Ascending aorta (tissue), 2 donors: Measurements from ENCODE around the gene TRIM60. TPM values are rescaled to one million over a fixed set of nuclear protein-coding genes. Genes with fewer than 3 reads are reported as not detected.
"Not testable (repeated sequence)": the region's sequence is repeated elsewhere in the genome, so short reads cannot be mapped to it uniquely, and the experiment has no call there.

ENCODE experiments used
- DNase-seq, 2 donors: peaks; one replicate each; pipeline ENCODE4 v3.0.0-alpha.2; 2019; ENCODE audit warnings: low spot score in 2 of 2
- H3K27ac ChIP-seq, 2 donors: fragments of 200-600 bp; sonication (generic); one replicate each; pipeline ENCODE4 v1.5.1; 2016 to 2017; ENCODE audit warnings: mild to moderate bottlenecking in 1 of 2
- H3K27me3 ChIP-seq: fragments of 200-600 bp; sonication (generic); one replicate; pipeline ENCODE4 v1.5.1; 2017
- H3K36me3 ChIP-seq, 2 donors: fragments of 200-600 bp; sonication (generic); one replicate each; pipeline ENCODE4 v1.5.1; 2016
- H3K4me1 ChIP-seq, 2 donors: fragments of 200-600 bp; sonication (generic); one replicate each; pipeline ENCODE4 v1.5.1; 2016 to 2017; ENCODE audit warnings: mild to moderate bottlenecking in 1 of 2
- H3K4me3 ChIP-seq, 2 donors: fragments of 200-600 bp; sonication (generic); one replicate each; pipeline ENCODE4 v1.5.1; 2016 to 2017; ENCODE audit warnings: mild to moderate bottlenecking in 1 of 2
- H3K9me3 ChIP-seq, 2 donors: fragments of 200-600 bp; sonication (generic); one replicate each; pipeline ENCODE4 v1.5.1; 2016
- intact Hi-C: fragments of 100-400 bp; cut with DNase I; formaldehyde crosslinking; loops from one replicate; pipeline ENCODE4 v1.15.1; 2023
- total RNA-seq: library from RNA; depleted of rRNA; stranded (reverse); fragments of >200 nt; gene quantifications from one replicate; pipeline ENCODE4 v1.1.0, GENCODE V29; 2016
- TF ChIP-seq, protein P1 (sequence below), 3 experiments: fragments of 200-600 bp in 2 of 3; fragments of 450-650 bp in 1 of 3; sonication (generic) in 2 of 3; IDR thresholded peaks; one replicate each; pipeline ENCODE4 v1.5.1; 2016 to 2019; ENCODE audit warnings: antibody characterized with exemption in 3 of 3, mild to moderate bottlenecking in 1 of 3, moderate library complexity in 1 of 3

Gene TRIM60
- total RNA-seq, 1 donor from 2014 or later: not detected

DNA sequence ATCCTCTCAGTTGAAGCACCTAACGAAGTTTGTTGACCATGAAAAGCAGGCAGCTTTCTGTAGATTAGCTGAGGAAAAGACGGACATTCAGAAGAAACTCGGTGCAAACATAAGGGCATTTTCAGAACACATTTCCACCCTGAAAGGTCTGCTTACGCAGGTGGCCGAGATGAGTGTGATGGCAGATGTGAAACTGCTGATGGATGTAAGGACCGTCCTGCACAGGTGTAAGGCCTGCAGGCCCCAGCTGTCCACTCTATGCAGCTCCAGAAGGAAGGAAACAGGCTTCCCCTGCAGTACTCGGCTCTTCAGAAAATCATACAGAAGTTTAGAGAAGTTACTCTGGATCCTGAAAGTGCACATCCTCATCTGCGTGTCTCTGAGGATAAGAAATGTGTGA lies 20.8 kb upstream of the TRIM60 start:
- no peak overlapping the region for H3K27ac ChIP-seq
- H3K9me3 ChIP-seq: no peaks in the 10 kb centered on the region
- no peaks in the 10 kb centered on the region for H3K36me3 ChIP-seq
- H3K4me1 ChIP-seq: no peaks in the 10 kb centered on the region
- TF ChIP-seq, protein P1, sequence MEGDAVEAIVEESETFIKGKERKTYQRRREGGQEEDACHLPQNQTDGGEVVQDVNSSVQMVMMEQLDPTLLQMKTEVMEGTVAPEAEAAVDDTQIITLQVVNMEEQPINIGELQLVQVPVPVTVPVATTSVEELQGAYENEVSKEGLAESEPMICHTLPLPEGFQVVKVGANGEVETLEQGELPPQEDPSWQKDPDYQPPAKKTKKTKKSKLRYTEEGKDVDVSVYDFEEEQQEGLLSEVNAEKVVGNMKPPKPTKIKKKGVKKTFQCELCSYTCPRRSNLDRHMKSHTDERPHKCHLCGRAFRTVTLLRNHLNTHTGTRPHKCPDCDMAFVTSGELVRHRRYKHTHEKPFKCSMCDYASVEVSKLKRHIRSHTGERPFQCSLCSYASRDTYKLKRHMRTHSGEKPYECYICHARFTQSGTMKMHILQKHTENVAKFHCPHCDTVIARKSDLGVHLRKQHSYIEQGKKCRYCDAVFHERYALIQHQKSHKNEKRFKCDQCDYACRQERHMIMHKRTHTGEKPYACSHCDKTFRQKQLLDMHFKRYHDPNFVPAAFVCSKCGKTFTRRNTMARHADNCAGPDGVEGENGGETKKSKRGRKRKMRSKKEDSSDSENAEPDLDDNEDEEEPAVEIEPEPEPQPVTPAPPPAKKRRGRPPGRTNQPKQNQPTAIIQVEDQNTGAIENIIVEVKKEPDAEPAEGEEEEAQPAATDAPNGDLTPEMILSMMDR (IDR thresholded peaks at IDR 0.05): no peak
- no peak overlapping the region for H3K4me3 ChIP-seq
- DNase-seq: no peak
- H3K27me3 ChIP-seq: no peaks in the 10 kb centered on the region
- intact Hi-C loops: no loop called here

DNA sequence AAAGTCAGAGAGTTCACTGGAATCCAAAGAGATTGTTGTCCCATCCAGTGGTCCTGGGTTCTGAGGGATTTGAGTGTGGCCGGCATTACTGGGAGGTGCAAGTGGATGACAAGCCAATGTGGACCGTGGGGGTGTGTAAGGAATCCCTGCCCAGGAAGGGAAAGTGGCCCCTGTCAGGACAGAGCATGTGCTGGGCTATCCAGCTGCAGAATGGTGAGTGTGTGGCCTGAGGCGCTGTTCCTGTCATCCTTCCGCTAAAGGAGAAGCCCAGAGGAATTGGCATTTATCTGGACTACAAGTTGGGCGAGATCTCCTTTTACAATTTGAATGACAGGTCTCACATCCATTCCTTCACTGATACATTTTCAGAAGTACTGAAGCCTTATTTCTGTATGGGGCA lies 20.4 kb upstream of the TRIM60 start:
- H3K27ac ChIP-seq: no peak overlapping the region
- TF ChIP-seq, protein P1 (IDR thresholded peaks at IDR 0.05): no peak
- H3K4me3 ChIP-seq: no peak overlapping the region
- no peaks in the 10 kb centered on the region for H3K36me3 ChIP-seq
- no peaks in the 10 kb centered on the region for H3K4me1 ChIP-seq
- H3K27me3 ChIP-seq: no peaks in the 10 kb centered on the region
- no peaks in the 10 kb centered on the region for H3K9me3 ChIP-seq
- intact Hi-C loops: no loop called here
- DNase-seq: no peak

DNA sequence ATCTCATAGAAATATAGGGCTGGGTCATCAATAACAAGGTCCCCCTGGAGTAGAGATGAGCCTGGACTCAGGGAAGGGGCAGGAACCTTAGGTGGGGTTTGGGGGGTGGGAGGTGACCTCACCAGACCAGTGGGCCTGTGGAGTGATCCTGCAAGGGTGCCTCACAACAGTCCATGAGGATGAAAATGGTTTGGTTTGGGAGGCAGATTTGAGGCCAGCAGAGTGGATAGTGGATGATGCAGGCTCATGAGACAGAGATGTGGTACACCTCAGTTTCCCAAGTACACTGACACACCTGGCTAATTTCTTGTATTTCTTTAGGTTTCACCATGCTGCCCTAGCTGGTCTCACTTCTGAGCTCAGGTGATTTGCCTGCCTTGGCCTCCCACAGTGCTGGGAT lies 18.1 kb upstream of the TRIM60 start:
- Histone ChIP-seq H3K4me1 (no peaks in the 10 kb centered on the region), H3K27ac (no peak overlapping the region), H3K27me3 (no peaks in the 10 kb centered on the region), H3K4me3 (no peak overlapping the region), H3K36me3 (no peaks in the 10 kb centered on the region), H3K9me3 (no peaks in the 10 kb centered on the region)
- intact Hi-C loops: no loop called here
- no peak for DNase-seq
- TF ChIP-seq, protein P1 (IDR thresholded peaks at IDR 0.05): no peak

DNA sequence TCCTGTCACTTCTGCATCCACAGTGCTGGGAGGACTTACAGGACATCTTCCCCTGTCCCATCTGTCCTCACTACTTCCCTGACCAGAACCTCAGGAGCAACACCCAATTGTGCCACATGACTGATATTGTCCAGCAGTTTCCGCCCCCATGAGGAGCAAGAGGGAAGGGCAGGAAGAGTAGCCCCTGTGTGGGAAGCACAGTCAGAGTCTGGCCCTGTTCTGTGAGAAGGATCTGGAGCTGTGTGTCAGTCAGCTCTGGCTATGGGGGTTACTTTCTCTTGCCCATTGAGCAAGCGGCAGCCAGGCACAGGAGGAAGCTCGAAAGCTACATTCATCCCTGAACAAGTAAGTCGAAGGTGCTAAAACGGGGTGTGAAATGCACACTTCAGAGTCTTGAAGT lies 14.8 kb upstream of the TRIM60 start:
- no peak for DNase-seq
- no peaks in the 10 kb centered on the region for H3K36me3 ChIP-seq
- H3K27ac ChIP-seq: no peak overlapping the region
- intact Hi-C loops: no loop called here
- no peak overlapping the region for H3K4me3 ChIP-seq
- no peaks in the 10 kb centered on the region for H3K4me1 ChIP-seq
- TF ChIP-seq, protein P1 (IDR thresholded peaks at IDR 0.05): no peak
- H3K27me3 ChIP-seq: no peaks in the 10 kb centered on the region
- H3K9me3 ChIP-seq: no peaks in the 10 kb centered on the region

DNA sequence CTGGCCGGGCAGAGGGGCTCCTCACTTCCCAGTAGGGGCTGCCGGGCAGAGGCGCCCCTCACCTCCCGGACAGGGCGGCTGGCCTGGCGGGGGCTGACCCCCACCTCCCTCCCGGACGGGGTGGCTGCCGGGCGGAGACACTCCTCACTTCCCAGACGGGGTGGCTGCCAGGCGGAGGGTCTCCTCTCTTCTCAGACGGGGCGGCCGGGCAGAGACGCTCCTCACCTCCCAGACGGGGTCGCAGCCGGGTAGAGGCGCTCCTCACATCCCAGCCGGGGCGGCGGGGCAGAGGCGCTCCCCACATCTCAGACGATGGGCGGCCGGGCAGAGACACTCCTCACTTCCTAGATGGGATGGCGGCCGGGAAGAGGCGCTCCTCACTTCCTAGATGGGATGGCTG lies 11.8 kb upstream of the TRIM60 start:
- H3K27ac ChIP-seq, H3K4me3 ChIP-seq, intact Hi-C loops, H3K27me3 ChIP-seq, H3K9me3 ChIP-seq, H3K36me3 ChIP-seq, DNase-seq, H3K4me1 ChIP-seq: not testable (repeated sequence)

DNA sequence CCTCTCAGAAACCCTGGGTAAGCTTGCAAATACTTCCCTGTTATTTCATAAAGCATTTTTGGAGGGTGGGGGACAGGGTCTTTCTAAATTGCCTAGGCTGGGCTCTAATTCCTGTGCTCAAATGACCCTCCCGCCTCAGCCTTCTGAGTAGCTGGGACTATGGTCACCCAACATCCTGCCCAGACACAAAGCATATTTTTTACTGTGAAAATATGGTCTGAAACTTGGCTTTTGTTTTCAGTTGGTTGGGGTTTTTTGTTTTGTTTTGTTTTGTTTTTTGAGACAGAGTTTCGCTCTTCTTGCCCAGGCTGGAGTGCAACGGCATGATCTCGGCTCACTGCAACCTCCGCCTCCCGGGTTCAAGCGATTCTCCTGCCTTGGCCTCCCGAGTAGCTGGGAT lies 6.0 kb upstream of the TRIM60 start:
- intact Hi-C loops, DNase-seq, H3K4me3 ChIP-seq: not testable (repeated sequence)

DNA sequence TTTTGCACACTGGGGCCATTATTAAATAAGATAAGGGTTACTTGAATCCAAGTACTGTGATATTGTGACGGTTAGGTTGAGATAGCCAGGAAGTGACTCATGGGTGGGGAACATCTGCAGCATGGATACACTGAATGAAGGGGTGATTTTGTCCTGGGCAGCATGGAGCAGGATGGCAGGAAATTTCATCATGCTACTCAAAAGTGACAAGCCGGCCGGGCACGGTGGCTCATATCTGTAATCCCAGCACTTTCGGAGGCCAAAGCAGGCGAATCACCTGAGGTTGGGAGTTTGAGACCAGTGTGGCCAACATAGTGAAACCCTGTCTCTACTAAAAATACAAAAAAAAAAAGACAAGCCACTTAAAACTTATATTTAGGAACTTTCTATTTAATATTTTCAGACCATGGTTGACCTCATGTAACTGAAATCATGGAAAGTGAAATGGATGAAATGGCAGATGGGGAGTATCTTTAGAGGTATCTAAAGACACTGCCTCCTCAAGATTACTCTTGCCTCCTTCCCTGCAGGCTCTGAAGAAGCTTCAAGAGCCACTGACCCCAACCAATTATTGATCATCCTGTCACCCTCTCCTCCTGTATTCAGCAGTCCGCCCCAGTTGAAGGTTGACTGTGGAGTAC lies 3.9 kb upstream of the TRIM60 start:
- TF ChIP-seq, protein P1 (IDR thresholded peaks at IDR 0.05): no peak

More for the DNA sequence above, 6.0 kb upstream of the TRIM60 start:
- H3K27ac ChIP-seq, H3K9me3 ChIP-seq, H3K4me1 ChIP-seq, H3K27me3 ChIP-seq, H3K36me3 ChIP-seq: not testable (repeated sequence)

More for the DNA sequence above, 3.9 kb upstream of the TRIM60 start:
- Histone ChIP-seq H3K36me3 (no peaks in the 10 kb centered on the region), H3K9me3 (no peaks in the 10 kb centered on the region), H3K4me1 (no peaks in the 10 kb centered on the region), H3K27ac (no peak overlapping the region), H3K27me3 (no peaks in the 10 kb centered on the region), H3K4me3 (no peak overlapping the region)
- intact Hi-C loops: no loop called here
- no peak for DNase-seq
